SU-DHL-6 (cell line): ENCODE measurements around the gene DIPK2B.

Source experiments
- H2AFZ ChIP-seq: fragments of 200-600 bp; sonication (generic); 2 replicates; pipeline ENCODE4 v1.6.1; 2014; ENCODE audit warnings: low read depth, mild to moderate bottlenecking, moderate library complexity, mixed read lengths, antibody characterized with exemption, low read length; ENCODE audit not compliant: severe bottlenecking
- H3F3A ChIP-seq: fragments of 200-600 bp; shearing (Covaris generic); 2 replicates; pipeline ENCODE4 v1.6.0; 2016; ENCODE audit warnings: antibody characterized with exemption, mild to moderate bottlenecking; ENCODE audit not compliant: insufficient read depth
- H3K27ac ChIP-seq: fragments of 200-600 bp; sonication (generic); 2 replicates; pipeline ENCODE4 v1.5.1; 2016; ENCODE audit warnings: low read depth, mild to moderate bottlenecking, low read length, moderate library complexity, mixed read lengths
- H3K27me3 ChIP-seq: fragments of 200-600 bp; sonication (generic), shearing (Covaris generic); 2 replicates; pipeline ENCODE4 v1.6.0; 2014; ENCODE audit warnings: mild to moderate bottlenecking, low read length
- H3K36me3 ChIP-seq: fragments of 200-600 bp; sonication (generic); 2 replicates; pipeline ENCODE4 v1.6.1; 2014; ENCODE audit warnings: mild to moderate bottlenecking, low read length, mixed read lengths
- H3K4me2 ChIP-seq: fragments of 300-600, 200-600 bp; shearing (Covaris generic), sonication (generic); 2 replicates; pipeline ENCODE4 v1.6.0; 2014; ENCODE audit warnings: low read length, low read depth, mild to moderate bottlenecking; ENCODE audit not compliant: poor library complexity, severe bottlenecking
- H3K4me3 ChIP-seq: fragments of 200-600 bp; sonication (generic); 2 replicates; pipeline ENCODE4 v1.5.1; 2014; ENCODE audit warnings: antibody characterized with exemption, low read length, mild to moderate bottlenecking, mixed read lengths; ENCODE audit not compliant: insufficient read depth, poor library complexity, severe bottlenecking
- H3K79me2 ChIP-seq: fragments of 200-600 bp; sonication (generic); 2 replicates; pipeline ENCODE4 v1.6.1; 2014; ENCODE audit warnings: mild to moderate bottlenecking, low read length, moderate library complexity; ENCODE audit not compliant: insufficient read depth
- H3K9ac ChIP-seq: fragments of 200-600 bp; sonication (generic); 2 replicates; pipeline ENCODE4 v1.7.0; 2014; ENCODE audit warnings: mild to moderate bottlenecking, low read length
- H3K9me2 ChIP-seq: fragments of 200-600 bp; sonication (generic); replicated peaks from 2 replicates; pipeline ENCODE4 v1.6.1; 2014; ENCODE audit warnings: low read length; ENCODE audit not compliant: insufficient read depth
- H3K9me3 ChIP-seq: fragments of 200-600 bp; sonication (generic); 2 replicates; pipeline ENCODE4 v1.6.1; 2014; ENCODE audit warnings: low read length, mixed read lengths; ENCODE audit not compliant: insufficient read depth
- H4K20me1 ChIP-seq: fragments of 200-600 bp; sonication (generic); 2 replicates; pipeline ENCODE4 v1.6.1; 2014; ENCODE audit warnings: low read depth, mild to moderate bottlenecking, antibody characterized with exemption, low read length, moderate library complexity, mixed read lengths
- EZH2phosphoT487 ChIP-seq: fragments of 200-600 bp; sonication (generic), shearing (Covaris generic); conservative IDR thresholded peaks from 2 replicates; pipeline ENCODE4 v1.6.1; 2018; ENCODE audit warnings: mild to moderate bottlenecking, antibody characterized with exemption, low read length, moderate library complexity, mixed read lengths
- TF ChIP-seq, protein P1 (sequence below): fragments of 200-600 bp; sonication (generic); IDR thresholded peaks from one replicate; pipeline ENCODE4 v1.5.1; 2017; ENCODE audit warnings: antibody characterized with exemption, mild to moderate bottlenecking, low read length, moderate library complexity; ENCODE audit not compliant: insufficient read depth, poor library complexity, severe bottlenecking

The DIPK2B gene

DNA sequence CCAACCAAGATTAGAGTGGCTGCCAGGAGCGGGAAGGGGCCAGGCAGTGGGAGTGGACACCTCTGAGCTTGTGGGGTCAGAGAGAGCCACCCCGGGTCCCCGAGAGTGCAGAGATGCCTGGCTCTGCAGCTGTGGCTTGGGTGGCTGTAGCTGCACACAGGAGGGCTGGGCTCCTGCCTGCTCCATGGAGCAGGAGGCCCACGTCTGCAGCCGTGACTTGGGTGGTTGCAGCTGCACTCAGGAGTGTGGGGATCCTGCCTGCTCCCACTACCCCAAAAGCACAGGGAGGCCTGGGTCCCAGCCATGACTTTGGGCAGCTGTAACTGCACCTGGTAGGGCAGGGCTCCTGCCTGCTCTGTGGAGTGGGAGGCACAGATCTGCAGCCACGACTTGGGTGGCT lies 28.7 kb upstream of the DIPK2B start:
- Histone ChIP-seq H3K9me2 (no peaks in the 10 kb centered on the region), H3K27me3 (no peaks in the 10 kb centered on the region), H3K27ac (no peak overlapping the region), H3K9ac (no peak overlapping the region), H3K36me3 (no peaks in the 10 kb centered on the region), H3K79me2 (no peaks in the 10 kb centered on the region), H3F3A (no peaks in the 10 kb centered on the region), H3K9me3 (no peaks in the 10 kb centered on the region), H4K20me1 (no peaks in the 10 kb centered on the region), H3K4me2 (no peak overlapping the region), H3K4me3 (no peak overlapping the region), H2AFZ (no peak overlapping the region)
- no peak for TF ChIP-seq EZH2phosphoT487
- TF ChIP-seq, protein P1, sequence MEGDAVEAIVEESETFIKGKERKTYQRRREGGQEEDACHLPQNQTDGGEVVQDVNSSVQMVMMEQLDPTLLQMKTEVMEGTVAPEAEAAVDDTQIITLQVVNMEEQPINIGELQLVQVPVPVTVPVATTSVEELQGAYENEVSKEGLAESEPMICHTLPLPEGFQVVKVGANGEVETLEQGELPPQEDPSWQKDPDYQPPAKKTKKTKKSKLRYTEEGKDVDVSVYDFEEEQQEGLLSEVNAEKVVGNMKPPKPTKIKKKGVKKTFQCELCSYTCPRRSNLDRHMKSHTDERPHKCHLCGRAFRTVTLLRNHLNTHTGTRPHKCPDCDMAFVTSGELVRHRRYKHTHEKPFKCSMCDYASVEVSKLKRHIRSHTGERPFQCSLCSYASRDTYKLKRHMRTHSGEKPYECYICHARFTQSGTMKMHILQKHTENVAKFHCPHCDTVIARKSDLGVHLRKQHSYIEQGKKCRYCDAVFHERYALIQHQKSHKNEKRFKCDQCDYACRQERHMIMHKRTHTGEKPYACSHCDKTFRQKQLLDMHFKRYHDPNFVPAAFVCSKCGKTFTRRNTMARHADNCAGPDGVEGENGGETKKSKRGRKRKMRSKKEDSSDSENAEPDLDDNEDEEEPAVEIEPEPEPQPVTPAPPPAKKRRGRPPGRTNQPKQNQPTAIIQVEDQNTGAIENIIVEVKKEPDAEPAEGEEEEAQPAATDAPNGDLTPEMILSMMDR, result no peak

DNA sequence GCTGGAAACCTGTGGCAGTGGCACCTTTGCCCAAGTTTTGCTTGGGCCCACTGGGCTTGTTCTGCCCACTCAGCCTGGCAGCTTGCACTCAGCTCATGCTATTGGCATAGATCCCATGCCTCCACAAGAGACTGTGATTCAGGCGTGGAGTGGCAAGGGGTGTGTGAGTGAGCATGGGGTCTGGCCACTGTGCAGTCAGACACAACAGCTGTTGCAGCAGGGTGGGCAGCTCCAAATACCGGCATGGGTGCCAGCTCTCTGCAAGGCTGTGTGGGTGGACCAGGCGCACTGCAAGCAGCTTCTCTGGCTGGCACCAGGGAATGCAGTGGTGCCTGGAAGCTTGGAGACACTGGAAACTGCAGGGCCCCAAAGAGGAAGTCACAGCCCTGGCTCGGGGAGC lies 27.4 kb upstream of the DIPK2B start:
- Histone ChIP-seq H3K36me3 (no peaks in the 10 kb centered on the region), H3K4me3 (no peak overlapping the region), H3K9me2 (no peaks in the 10 kb centered on the region), H3K4me2 (no peak overlapping the region), H3K9me3 (no peaks in the 10 kb centered on the region), H3K27me3 (no peaks in the 10 kb centered on the region), H3F3A (no peaks in the 10 kb centered on the region), H3K9ac (no peak overlapping the region), H4K20me1 (no peaks in the 10 kb centered on the region), H2AFZ (no peak overlapping the region), H3K79me2 (no peaks in the 10 kb centered on the region), H3K27ac (no peak overlapping the region)
- TF ChIP-seq EZH2phosphoT487, result no peak
- TF ChIP-seq, protein P1, result no peak

DNA sequence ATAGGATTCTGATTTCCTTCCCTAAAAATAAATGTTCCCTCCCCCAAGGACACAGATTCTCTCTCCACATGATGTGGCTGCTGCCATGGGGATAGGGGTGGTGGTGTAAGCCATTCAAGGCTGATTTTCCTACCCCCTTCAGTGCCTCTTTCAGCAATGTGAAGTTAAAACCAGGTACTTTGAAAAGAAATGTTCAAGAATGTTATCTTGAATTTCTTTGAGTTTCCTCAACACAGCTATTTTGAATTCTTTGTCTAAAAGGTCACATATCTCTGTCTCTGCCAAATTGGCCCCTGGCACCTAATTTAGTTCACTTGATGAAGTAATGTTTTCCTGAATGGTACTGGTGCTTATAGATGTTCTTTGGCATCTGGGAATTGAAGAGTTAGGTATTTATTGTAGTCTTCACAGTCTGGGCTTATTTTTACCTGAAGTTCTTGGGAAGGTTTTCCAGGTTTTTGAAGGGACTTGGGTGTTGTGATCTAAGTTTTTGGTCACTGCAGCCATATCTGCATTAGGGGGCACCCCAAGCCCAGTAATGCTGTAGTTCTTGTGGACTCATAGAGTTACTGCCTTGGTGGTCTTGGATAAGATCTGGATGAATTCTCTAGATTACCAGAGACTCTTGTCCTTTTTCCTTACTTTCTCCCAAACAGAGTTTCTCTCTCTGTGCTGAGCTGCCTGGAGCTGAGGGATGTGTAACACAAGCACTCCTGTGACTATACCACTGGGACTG lies 7.6 kb upstream of the DIPK2B start:
- Histone ChIP-seq H3K4me2 (no peak overlapping the region), H3K27me3 (no peaks in the 10 kb centered on the region), H3K27ac (no peak overlapping the region), H3K9me3 (no peaks in the 10 kb centered on the region), H3K9me2 (no peaks in the 10 kb centered on the region), H3K9ac (no peak overlapping the region), H3F3A (no peaks in the 10 kb centered on the region), H4K20me1 (no peaks in the 10 kb centered on the region), H3K79me2 (no peaks in the 10 kb centered on the region), H3K36me3 (no peaks in the 10 kb centered on the region), H3K4me3 (no peak overlapping the region), H2AFZ (no peak overlapping the region)
- no peak for TF ChIP-seq EZH2phosphoT487
- TF ChIP-seq, protein P1, result no peak
